Frontal cortex (tissue), 4 donors: ENCODE measurements around the gene AP1M1. TPM values are rescaled to one million over a fixed set of nuclear protein-coding genes. Genes with fewer than 3 reads are reported as not detected.
"Not testable (repeated sequence)": the region's sequence is repeated elsewhere in the genome, so short reads cannot be mapped to it uniquely, and the experiment has no call there.

Experiments
- DNase-seq, 2 donors: peaks; one replicate each; pipeline ENCODE4 v3.0.0; 2012; ENCODE audit warnings: low spot score in 2 of 2
- FAIRE-seq: peaks from 2 replicates; lab custom pipeline; 2012; peaks lifted over from hg19 to GRCh38; lab: Jason Lieb, UNC
- total RNA-seq: library from RNA; depleted of rRNA; stranded (reverse); fragments of >200 nt; gene quantifications from one replicate; pipeline ENCODE4 v1.2.3, GENCODE V29; 2014
- donor health status: control.
- donor health status: control.
- donor health status: control.

AP1M1 gene
- total RNA-seq: 28.1 TPM

GRCh38 chr19:16197622-16198369 is at the start of gene AP1M1:
TSS of gene AP1M1 (plus strand) at chr19:16197911. CDS start at chr19:16198027, 116 bp downstream.
- no peak for FAIRE-seq
- peak; percentile 95 to 98 for DNase-seq

GRCh38 chr19:16148443-16149229 is 49.1 kb upstream of the AP1M1 start:
- FAIRE-seq (no peak), DNase-seq (no peak)

- no peak for FAIRE-seq
- no peak for DNase-seq
Measured at GRCh38 chr19:16153582-16154336, 44.0 kb upstream of the AP1M1 start.

GRCh38 chr19:16154557-16154956 is 43.2 kb upstream of the AP1M1 start:
- FAIRE-seq (no peak), DNase-seq (no peak)

GRCh38 chr19:16155128-16155527 is 42.6 kb upstream of the AP1M1 start:
- DNase-seq (no peak), FAIRE-seq (no peak)

GRCh38 chr19:16156904-16157303 is 40.8 kb upstream of the AP1M1 start:
- no peak for FAIRE-seq
- DNase-seq: no peak

- FAIRE-seq (no peak), DNase-seq (no peak)
Measured at GRCh38 chr19:16157601-16158000, 40.1 kb upstream of the AP1M1 start.

- DNase-seq (no peak), FAIRE-seq (no peak)
Measured at GRCh38 chr19:16159655-16160054, 38.1 kb upstream of the AP1M1 start.

GRCh38 chr19:16160445-16160942 is 37.2 kb upstream of the AP1M1 start:
- FAIRE-seq (no peak), DNase-seq (no peak)

GRCh38 chr19:16160943-16161560 is 36.7 kb upstream of the AP1M1 start:
- FAIRE-seq (no peak), DNase-seq (no peak)

- FAIRE-seq (no peak), DNase-seq (no peak)
Measured at GRCh38 chr19:16161840-16162239, 35.9 kb upstream of the AP1M1 start.

- DNase-seq: no peak
- no peak for FAIRE-seq
Measured at GRCh38 chr19:16164222-16164890, 33.4 kb upstream of the AP1M1 start.

- no peak for FAIRE-seq
Measured at GRCh38 chr19:16166417-16166816, 31.3 kb upstream of the AP1M1 start.

GRCh38 chr19:16167055-16167454 is 30.7 kb upstream of the AP1M1 start:
- DNase-seq: no peak
- no peak for FAIRE-seq

More at GRCh38 chr19:16166417-16166816, 31.3 kb upstream of the AP1M1 start:
- no peak for DNase-seq

GRCh38 chr19:16168465-16169081 is 29.1 kb upstream of the AP1M1 start:
- DNase-seq (no peak), FAIRE-seq (no peak)

- no peak for FAIRE-seq
- DNase-seq: no peak
Measured at GRCh38 chr19:16170134-16170533, 27.6 kb upstream of the AP1M1 start.

- DNase-seq: no peak
- no peak for FAIRE-seq
Measured at GRCh38 chr19:16175954-16176353, 21.8 kb upstream of the AP1M1 start.

GRCh38 chr19:16178866-16179265 is 18.8 kb upstream of the AP1M1 start:
- FAIRE-seq, DNase-seq: not testable (repeated sequence)

GRCh38 chr19:16180611-16181010 is 17.1 kb upstream of the AP1M1 start:
- DNase-seq (no peak), FAIRE-seq (no peak)
